GM12874 (cell line): ENCODE results near the gene MEGF11.

Experiments
- CTCF ChIP-seq: IDR thresholded peaks from 2 replicates; pipeline ENCODE4 v1.5.1; 2011; ENCODE audit warnings: low read depth, mild to moderate bottlenecking, control low read depth, low read length, moderate library complexity; ENCODE audit not compliant: insufficient read depth

The MEGF11 gene

GRCh38 chr15:65927545-65927944 is 326.0 kb downstream of the MEGF11 start:
- TF ChIP-seq CTCF: no peak

- TF ChIP-seq CTCF: no peak
Measured at GRCh38 chr15:65926899-65927298, 326.7 kb downstream of the MEGF11 start.

GRCh38 chr15:65926459-65926858 is 327.1 kb downstream of the MEGF11 start:
- TF ChIP-seq CTCF: no peak

- no peak for TF ChIP-seq CTCF
Measured at GRCh38 chr15:65925338-65925737, 328.2 kb downstream of the MEGF11 start.

- no peak for TF ChIP-seq CTCF
Measured at GRCh38 chr15:65924004-65924403, 329.5 kb downstream of the MEGF11 start.

GRCh38 chr15:65923264-65923663 is 330.3 kb downstream of the MEGF11 start:
- TF ChIP-seq CTCF: no peak

GRCh38 chr15:65922621-65923020 is 330.9 kb downstream of the MEGF11 start:
- no peak for TF ChIP-seq CTCF

GRCh38 chr15:65921780-65922179 is 331.8 kb downstream of the MEGF11 start:
- TF ChIP-seq CTCF: no peak
